NCI-H2029 treated with DMSO at 0.1 percent for 48 hours (cell line): ENCODE data around the gene PSG3.
"Not testable (repeated sequence)": the region's sequence is repeated elsewhere in the genome, so short reads cannot be mapped to it uniquely, and the experiment has no call there.

Experiments
- DNase-seq: peaks from one replicate; lab custom pipeline; 2025; lab: John Stamatoyannopoulos, UW

Gene PSG3

GRCh38 chr19:42695811-42696503, 44.3 kb downstream of the PSG3 start:
- DNase-seq, result no peak

- DNase-seq, result peak; percentile 0
Measured at GRCh38 chr19:42693760-42694350, 46.4 kb downstream of the PSG3 start.

- no peak for DNase-seq
Measured at GRCh38 chr19:42683917-42684513, 56.3 kb downstream of the PSG3 start.

GRCh38 chr19:42676326-42676725, 64.0 kb downstream of the PSG3 start:
- DNase-seq, result not testable (repeated sequence)

- DNase-seq, result not testable (repeated sequence)
Measured at GRCh38 chr19:42674549-42674948, 65.7 kb downstream of the PSG3 start.
